Renal cortical epithelial cell (primary cell): Measurements from ENCODE around the gene SERPINB1. TPM values are rescaled to one million over a fixed set of nuclear protein-coding genes. Genes with fewer than 3 reads are reported as not detected.
"Not testable (repeated sequence)": the region's sequence is repeated elsewhere in the genome, so short reads cannot be mapped to it uniquely, and the experiment has no call there.

Experiments used
- DNase-seq: peaks from one replicate; pipeline ENCODE4 v3.0.0-alpha.2; 2011; ENCODE audit warnings: low read depth
- total RNA-seq: library from RNA; depleted of rRNA; stranded (reverse); fragments of >200 nt; gene quantifications from 2 replicates; pipeline ENCODE4 v1.2.3, GENCODE V29; 2014

SERPINB1 gene
- total RNA-seq, 1 donor from 2014 or later, result 43.6 TPM

DNA sequence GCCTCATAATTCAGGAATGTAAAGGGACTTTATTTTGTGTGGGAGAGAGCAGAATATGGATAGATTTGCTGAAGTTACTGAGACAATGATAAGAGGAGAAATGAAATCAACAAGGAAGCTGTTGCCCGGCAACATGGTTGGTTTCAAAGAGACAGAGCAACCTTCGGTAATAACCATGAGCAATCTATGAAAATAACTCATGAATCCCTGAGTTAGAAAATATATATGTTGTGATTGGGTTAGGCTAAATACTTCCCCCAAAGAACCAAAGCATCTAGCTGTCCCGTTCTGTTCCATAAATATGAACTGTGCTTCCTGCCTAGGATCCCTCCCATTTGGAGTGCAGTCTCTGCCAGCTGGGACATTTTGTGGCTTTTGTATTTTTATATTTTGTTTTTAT lies 23.1 kb downstream of the SERPINB1 start:
- peak; percentile 29 for DNase-seq

DNA sequence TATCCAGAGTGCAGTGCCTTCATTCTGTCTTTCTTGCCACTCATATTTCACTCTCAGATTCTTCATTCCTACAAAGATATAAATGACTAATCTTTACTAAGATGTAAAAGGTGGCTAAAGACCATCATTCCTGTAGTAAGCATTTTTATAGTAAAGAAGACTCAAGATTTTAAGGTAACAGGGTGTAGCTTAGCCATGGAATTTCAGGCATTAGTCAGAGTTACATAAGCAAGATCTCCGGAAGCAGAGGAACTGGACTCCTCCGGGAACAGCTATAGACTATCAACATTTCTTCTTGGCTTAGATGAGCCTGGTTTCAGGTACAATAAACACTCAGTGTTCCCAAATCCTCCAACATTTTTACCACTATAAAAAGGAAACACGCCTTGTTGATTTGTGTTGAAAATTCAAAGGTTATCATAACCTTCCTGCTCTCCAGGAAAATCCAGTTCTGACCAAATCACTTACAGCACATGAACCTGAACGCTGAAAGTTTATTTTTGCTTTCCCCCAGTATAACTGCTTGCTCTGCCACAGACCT lies 23.7 kb downstream of the SERPINB1 start:
- peak; percentile 78 for DNase-seq

DNA sequence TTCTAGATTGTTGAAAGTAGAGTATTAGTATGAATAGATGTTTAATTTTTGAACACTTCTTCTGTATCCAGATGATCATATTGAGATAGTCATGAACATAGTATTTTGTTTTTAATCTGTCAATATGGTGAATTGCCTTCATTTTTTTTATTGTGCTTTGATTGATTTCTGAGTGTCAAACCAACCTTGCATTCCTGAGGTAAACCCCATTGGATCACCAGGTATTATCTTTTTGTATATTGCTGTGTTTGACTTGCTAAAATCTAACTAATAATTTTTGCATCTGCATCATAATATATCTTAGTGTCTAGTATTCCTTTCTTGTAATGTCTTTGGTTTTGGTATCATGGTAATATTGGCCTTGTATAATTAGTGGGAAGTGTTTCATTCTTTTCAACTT lies 25.5 kb downstream of the SERPINB1 start:
- no peak for DNase-seq

DNA sequence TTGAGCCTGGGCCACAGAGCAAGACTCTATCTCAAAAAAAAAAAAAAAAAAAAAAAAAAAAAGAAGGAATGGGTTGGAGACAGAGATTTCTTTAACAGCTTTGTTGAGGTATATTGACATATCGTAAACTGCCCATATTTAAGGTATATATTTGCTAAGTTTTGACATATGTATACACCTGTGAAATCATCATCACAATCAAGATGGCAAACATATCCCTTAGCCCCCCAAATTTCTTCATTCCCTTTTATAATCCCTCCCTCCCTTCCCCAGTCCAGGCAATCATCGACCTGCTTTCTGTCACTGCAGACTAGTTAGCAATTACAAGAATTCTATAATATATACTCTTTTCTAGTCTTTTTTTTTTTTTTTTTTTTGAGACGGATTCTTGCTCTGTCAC lies 29.0 kb downstream of the SERPINB1 start:
- DNase-seq, result no peak

DNA sequence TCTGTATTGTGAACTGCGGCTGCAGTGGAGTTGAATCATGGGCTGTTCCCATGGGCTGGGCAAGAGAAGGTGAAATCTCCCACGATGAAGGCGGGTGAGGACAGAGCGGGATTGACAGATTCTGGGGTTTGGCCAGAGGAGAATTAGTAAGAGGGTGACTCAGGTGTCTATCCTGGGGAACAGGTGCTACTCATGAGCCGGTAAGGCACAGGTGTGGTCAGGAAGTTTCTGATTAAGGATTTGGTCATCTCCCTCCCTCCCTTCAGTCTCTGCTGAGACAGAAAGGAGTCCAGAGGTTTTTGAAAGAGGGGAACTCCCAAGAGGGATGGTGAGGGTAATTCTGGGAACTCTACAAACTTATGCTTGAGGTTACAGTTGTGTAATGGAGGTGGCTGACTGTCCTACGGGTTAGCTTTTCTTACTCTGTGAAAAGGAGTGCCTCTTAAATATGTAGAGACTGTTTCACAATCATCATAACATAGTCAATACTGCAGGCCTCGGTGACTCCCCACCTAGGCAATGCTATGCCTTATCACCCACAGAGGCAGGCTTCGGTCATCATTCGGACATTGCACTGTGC lies 31.5 kb downstream of the SERPINB1 start:
- DNase-seq, result peak; percentile 60

DNA sequence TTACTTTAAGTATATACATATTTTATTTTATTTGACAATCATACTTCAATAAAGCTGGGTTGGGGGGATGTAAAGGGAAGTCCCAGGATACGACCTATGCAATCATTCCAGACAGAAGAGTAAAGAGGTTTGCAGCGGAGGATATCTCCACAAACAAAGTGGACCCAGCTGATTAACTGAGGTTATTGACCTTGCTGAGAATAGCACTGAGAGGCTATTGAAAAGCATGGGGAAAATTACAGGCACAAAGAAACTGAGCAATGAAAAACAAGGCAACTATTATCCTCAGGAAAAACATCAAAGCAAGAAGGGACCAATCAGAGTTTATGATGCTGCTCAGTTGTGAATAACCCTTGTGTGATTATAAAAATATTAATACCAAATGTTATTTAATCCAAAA lies 32.6 kb downstream of the SERPINB1 start:
- no peak for DNase-seq

DNA sequence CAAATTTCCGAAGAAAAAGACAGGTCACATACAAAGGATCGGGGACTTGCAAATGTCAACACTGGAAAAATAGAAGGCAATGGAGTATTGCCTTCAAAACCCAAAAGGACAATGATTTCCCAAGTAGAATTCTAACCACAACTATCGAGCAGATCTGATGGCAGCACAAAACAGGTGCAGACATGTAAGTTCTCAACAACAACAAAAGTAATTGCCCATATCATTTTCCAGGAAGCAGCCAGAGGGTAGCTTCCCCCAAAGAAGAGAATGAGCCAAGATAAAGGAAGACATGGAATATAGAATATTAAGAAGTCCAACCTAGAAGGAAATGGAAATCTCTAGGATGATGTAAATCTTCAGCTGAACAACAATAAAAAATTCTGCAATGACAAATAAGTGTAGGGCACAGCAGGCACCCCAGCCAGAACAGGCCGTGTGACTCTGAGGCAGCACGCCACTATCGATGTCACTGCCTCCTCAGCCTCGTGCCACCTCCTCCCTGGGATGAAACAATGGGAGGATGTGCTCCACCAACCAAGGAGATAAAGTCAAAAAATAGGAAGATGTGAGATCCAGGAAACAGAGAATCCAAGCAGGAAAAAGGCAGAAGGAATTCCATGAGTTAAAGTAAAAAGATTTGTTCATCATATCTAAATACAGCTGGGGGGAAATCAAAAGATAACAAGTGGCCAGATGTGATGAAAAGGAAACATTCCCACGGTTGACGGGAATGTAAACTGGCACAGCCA lies 34.1 kb downstream of the SERPINB1 start:
- no peak for DNase-seq

DNA sequence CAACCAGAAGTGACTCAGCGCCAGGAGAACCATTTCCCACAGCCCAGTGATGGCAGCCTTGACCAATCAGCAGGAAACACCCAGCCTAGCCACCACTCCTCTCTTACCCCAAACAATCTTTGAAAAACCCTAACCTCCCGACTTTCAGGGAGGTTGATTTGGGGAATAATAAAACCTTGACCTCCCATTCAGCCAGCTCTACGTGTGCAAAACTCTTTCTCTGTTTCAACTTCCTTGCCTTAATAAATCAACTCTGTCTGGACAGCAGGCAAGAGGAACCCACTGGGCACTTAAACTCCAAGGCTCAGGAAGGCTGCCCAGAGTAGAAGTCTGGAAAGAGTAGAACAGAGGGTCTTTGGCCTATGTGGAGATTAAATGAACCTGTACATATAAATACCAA lies 35.0 kb downstream of the SERPINB1 start:
- no peak for DNase-seq

DNA sequence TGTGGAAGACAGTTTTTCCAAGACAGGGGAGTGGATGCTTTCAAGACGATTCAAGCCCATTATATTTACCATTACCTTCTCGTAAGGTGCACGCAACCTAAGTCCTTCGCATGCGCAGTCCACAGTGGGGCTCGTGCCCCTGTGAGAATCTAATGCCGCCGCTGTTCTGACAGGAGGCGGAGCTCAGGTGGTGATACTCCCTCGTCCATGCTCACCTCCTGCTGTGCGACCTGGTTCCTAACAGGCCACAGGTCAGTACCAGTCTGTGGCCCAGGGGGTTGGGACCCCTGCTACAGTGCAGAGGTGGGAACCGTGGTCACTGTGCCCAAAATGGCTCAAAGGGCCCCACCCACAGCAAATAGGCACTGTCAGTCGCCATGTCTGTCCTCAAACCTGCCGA lies 36.6 kb downstream of the SERPINB1 start:
- DNase-seq, result no peak

DNA sequence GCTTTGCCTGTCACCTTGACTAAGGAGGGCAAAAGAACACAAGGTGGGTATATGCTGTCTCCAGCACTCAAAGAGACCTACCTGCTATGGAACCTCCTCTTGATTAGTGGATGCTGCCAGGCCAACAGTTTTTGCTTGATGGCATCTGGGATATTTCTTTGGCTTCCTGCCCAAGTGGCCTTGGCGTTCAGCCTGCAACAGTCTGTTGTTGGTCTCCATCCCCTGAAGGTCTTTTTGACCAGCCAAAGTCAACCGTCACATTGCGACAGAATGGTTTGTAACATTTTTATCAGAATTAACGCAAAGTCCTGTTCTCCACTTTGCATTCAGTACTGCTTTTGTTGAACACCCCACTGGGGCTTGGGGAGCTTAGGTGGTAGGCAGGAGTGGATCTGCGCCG lies 37.1 kb downstream of the SERPINB1 start:
- peak; percentile 16 for DNase-seq

DNA sequence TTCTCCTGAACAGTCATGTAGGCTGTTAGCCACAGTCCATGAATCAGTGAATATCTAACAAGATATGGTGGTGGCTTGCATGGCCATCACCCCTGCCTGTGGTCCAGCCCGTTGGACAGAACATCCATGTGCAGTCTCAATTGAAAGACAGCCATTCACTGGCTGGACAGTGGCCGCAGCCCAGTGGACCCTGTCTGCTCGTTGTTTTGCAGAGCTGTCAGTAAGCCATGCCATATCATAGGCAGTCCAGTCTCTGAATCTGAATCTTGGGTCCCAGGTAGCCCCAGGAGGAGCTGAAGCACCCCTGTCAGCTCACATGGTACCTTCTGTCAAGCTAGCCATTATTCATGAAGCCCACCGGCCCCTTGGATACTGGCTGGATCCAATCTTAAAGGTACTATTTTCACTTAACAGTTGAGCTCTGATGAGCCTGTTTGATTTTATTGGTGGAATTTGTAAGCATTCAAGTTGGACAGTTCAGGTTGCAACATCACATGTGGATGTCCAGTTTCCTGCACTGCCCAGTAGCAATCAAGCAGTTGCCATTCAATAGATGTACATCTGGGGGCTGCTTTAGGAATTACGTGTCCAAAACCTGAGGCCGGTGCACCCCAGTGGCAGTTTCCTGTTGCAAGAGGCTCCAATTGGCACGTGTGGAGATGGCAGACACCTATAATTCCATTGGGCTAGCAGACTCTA lies 37.8 kb downstream of the SERPINB1 start:
- no peak for DNase-seq

DNA sequence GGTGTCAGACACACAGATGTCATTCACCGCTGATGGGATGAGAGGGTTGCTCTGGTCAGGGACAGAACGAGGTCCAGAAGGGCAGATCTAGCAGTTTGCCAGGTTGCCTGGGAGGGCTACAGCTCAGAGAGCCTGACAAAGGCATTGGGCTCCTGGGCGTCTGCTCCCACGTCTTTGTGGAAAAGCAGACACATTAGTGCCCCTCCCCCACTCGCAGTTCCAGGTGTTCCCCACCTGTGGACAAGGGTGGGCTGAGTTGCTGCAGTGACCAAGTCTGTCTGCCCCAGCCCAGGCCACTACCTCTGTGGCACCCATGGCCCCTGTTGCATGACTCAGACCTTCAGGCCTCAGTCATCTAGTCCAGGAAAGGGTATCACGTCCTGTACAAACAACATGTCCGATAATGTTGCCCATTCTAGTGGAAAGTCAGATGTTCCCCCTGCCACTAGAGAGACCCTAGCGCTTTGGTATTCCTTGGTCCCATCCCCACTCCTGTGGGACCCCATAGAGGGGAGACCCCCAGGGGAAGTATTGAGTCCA lies 39.1 kb downstream of the SERPINB1 start:
- DNase-seq, result no peak

DNA sequence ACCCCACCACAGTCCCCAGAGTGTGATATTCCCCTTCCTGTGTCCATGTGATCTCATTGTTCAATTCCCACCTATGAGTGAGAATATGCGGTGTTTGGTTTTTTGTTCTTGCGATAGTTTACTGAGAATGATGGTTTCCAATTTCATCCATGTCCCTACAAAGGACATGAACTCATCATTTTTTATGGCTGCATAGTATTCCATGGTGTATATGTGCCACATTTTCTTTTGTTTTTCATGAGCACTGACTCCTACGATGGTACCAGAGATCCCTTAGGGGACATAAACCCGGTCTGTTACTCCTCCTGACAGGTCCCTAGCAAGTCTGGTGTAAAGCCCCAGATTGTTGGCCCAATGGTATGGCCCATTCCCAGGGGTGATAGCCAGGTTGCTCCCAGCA lies 40.0 kb downstream of the SERPINB1 start:
- not testable (repeated sequence) for DNase-seq

DNA sequence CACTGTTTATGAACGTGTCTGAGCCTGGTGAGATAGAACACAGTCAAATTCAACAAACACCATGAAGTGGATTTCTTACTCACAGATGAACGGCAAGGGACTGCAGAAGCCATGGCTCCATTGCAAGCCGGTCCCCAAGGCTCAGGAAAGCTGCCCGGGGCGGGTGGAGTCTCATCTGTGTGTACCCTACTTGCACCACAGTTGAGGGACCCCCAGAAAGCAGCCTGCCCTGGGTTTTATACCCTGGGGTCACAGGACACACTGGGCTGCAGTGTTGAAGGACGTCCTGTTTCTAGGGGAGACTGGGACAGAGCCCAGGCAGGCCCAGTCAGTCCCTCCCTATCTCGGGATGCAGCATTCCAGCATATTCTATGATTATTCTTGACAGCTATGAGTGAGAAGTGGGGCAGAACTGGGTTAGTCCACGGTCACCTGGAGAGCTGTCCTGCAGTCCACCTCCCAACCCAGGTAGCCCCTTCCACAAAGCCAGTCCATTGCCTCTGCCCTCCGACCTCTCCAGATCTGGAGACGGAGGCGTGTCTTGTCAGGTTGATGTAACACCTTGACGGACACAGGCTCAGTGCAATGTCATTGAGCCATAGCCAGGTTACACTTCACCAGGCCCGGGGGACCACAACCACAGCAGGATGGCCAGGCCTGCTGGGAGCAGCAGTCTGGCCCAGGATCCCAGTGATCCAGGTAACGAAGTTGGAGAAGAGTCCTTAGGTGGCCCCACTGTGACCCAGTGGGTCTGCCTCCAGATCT lies 40.9 kb downstream of the SERPINB1 start:
- DNase-seq, result no peak

DNA sequence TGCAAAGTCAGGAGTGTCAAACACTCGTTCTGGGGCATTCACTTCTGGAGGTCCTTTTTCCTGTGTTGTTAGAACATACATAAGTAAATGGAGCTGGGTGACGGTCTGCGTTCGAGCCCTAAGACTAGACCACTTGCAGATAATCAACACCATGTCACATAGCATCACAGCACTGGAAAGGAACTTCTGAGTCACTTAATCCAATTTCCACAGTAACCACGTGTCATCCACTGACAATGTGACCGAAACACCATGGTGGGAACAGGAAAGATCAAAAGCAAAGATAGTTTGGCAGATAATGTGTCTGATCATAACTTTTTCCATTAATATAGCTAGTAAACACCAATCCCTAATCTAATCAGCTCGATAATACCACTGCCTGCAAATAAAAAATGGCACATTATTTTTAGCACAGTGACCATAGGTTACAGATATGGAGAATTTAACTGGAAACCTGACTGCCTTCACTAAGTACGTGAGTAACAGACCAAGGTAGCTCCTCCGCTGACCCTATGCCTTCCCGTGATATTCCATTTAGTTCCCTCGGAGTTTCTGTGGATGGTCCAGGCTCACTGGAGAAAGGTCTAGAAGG lies 41.6 kb downstream of the SERPINB1 start:
- no peak for DNase-seq

DNA sequence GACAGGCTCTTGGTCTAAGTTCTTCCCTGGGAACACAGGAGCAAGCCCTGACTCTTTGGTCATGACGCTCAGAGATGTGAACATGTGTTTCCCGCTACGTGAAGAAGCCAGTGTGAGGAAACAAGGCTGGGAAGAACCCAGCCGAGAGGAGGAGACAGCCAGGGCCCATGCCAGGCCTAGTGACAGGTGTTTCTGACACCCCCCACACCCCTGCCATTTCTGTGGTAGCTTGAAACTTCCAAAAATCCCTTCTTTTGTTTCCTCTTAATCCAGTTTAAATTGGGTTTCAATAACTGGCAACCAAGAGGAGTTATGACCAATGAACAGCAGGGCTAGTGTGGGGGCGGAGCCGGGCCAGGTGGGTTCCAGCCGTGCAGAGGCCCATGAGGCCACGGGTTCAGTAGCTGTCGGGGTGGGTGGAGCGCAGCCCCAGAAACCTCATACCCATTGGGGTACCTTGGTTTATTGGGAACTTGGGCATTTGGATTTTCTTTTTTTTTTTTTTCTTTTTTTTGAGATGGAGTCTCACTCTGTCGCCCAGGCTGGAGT lies 43.0 kb downstream of the SERPINB1 start:
- DNase-seq, result no peak

DNA sequence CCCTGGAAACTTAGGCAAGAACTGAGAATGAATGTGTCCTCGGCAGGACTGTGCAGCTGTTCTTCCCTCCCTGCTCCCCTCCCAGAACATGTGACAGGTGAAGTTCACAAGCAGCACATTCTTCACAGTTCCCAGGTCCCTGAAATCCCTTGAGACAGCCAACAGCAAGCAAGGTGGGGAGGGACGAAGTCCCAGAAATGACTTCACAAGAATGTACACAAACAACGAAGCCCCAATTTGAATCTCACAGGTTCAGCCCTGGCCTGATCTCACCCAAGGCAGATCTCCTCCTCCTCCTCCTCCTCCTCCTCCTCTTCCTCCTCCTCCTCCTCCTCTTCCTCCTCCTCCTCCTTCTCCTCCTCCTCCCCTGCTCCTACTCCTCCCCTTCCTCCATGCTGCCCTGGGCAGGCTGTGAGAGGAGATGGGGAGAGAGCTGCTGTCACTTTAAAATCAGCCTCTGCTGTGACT lies 44.1 kb downstream of the SERPINB1 start:
- peak; percentile 52 for DNase-seq

DNA sequence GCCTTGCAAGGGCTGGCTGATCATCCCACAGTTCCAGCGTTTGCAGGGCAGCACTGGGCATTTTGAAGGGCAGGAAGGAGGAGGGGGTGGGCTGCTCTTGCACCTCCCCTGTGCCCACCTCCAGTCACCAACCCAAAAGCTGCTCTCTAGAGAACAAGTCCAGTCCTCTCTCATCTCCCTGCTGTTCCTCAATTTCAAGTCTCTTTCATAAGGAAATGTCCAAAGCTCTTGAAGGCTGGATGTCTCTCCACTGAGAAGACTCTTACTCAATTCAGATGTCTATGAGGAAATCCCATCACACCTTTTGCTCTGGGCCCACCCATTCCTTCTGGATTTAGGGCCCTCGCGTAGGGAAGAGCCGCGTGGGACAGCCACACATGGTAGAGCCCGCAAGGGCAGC lies 44.8 kb downstream of the SERPINB1 start:
- no peak for DNase-seq

DNA sequence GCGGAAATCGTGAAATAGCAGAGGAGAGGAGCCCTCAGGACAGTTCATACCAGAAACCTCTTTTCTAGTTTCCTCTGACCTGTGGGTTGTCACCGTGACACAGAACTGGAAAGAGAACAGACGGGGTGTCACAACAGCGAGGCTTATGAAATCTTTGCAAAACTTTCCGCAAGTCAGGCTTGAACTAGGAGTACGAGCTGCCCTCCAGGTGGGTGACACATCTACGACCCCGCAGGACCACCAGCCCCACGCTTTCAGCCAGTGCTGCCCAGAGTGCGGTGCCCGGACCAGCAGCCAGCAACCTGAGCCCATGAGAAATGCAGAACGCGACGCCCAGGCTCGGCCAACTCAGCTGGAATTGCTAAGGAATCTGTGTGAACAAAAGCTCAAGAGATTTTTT lies 45.7 kb downstream of the SERPINB1 start:
- DNase-seq, result no peak

DNA sequence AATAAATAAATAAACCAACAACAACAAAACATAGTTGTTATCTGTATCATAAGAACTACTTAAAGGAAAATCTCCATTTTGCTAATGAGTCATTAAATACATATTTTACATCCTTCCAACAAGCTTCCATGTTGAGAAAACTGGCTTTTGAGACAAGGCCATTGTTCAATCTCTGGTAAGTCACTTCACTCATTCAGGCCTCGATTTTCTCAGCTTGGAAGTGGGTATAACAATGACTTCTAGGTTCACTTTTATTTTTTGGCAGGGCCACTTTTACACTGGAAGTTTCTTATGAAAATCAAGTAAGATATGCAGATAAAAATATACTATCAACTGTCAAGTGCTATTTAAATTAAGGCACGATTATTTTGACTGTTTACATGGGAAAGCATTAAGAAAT lies 46.5 kb downstream of the SERPINB1 start:
- DNase-seq, result no peak

DNA sequence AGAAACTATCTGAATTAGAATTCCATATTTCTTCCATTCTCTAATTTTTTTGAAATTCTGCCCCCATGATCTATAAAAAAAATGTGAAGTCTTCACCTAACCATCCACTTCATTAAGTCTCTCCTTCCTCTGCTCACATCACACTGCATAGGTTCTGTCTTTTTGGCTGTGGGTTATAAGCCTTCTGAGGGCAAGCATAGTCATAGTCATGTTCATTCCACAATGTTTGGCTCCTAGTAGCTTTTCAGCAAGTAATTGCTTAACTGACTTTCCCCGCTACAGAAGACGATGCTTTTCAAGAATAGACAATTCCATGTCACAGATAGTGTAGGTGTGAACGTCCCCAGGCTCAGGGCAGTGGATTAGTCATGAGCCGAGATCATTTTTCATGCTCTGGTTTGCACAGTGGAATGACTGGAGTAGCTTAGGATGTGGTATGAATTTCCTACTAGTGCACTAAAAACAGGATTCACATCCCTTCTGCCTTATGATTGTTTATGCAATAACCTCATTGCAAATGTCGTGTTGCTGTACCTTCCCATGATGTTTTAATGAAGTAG lies 47.4 kb downstream of the SERPINB1 start:
- DNase-seq, result peak; percentile 16
